PC-3 (cell line): ENCODE measurements around the gene ARID5B. TPM values are rescaled to one million over a fixed set of nuclear protein-coding genes. Genes with fewer than 3 reads are reported as not detected.

Experiments
- ATAC-seq: fragments of 200-7000 bp; cut with Tn5 transposase; 2 replicates; pipeline ENCODE4 v1.9.1; 2020; ENCODE audit warnings: mild to moderate bottlenecking, moderate library complexity
- BruUV-seq: library from RNA; stranded (reverse); fragments of 400-500 nt; replicated peaks from 2 replicates; lab custom pipeline; 2021; lab: Mats Ljungman, UMichigan
- CTCF ChIA-PET: fragments of 300-600 bp; sonication (Branson Sonifier 250); formaldehyde crosslinking; loops from one replicate; lab custom pipeline; 2022; ENCODE audit warnings: antibody characterized with exemption; lab: Charles Lee
- POLR2A ChIA-PET: fragments of 300-600 bp; sonication (Branson Sonifier 250); formaldehyde crosslinking; loops from one replicate; lab custom pipeline; 2022; ENCODE audit warnings: antibody characterized with exemption; ENCODE audit not compliant: unreplicated experiment; lab: Charles Lee
- DNase-seq: peaks from one replicate; pipeline ENCODE4 v3.0.0-alpha.2; 2015
- H2AFZ ChIP-seq: fragments of 300-600 bp; sonication (generic); 2 replicates; pipeline ENCODE4 v1.6.0; 2016; ENCODE audit warnings: antibody characterized with exemption, low read length
- H3F3A ChIP-seq: fragments of 300-600 bp; sonication (generic); one replicate; pipeline ENCODE4 v1.6.0; 2017; ENCODE audit warnings: antibody characterized with exemption, low read length, control low read depth, mild to moderate bottlenecking; ENCODE audit not compliant: unreplicated experiment
- H3K27ac ChIP-seq: fragments of 300-600 bp; sonication (generic); 2 replicates; pipeline ENCODE4 v1.5.1; 2016; ENCODE audit warnings: mild to moderate bottlenecking, low read length
- H3K27me3 ChIP-seq: fragments of 300-600 bp; sonication (generic); 2 replicates; pipeline ENCODE4 v1.6.1; 2016; ENCODE audit warnings: low read length, mixed read lengths
- H3K36me3 ChIP-seq: fragments of 300-600 bp; sonication (generic); 2 replicates; pipeline ENCODE4 v1.6.1; 2016; ENCODE audit warnings: low read depth, mixed run types, low read length, mixed read lengths
- H3K4me1 ChIP-seq: fragments of 300-600 bp; sonication (generic); 2 replicates; pipeline ENCODE4 v1.5.1; 2016; ENCODE audit warnings: low read length; ENCODE audit not compliant: insufficient read depth
- H3K4me2 ChIP-seq: fragments of 300-600 bp; sonication (generic); 2 replicates; pipeline ENCODE4 v1.6.0; 2016; ENCODE audit warnings: low read length
- H3K4me3 ChIP-seq: fragments of 300-600 bp; sonication (generic); 2 replicates; pipeline ENCODE4 v1.5.1; 2016; ENCODE audit warnings: mild to moderate bottlenecking, low read length, mixed read lengths
- H3K79me2 ChIP-seq: fragments of 300-600 bp; sonication (generic); 2 replicates; pipeline ENCODE4 v1.6.1; 2017; ENCODE audit warnings: low read length, mixed read lengths
- H3K9ac ChIP-seq: fragments of 300-600 bp; sonication (generic); 2 replicates; pipeline ENCODE4 v1.6.0; 2016; ENCODE audit warnings: mild to moderate bottlenecking, low read length
- H3K9me2 ChIP-seq: fragments of 300-600 bp; sonication (generic); replicated peaks from 2 replicates; pipeline ENCODE4 v1.6.1; 2016; ENCODE audit warnings: mixed run types, low read length, mixed read lengths
- H3K9me3 ChIP-seq: fragments of 300-600 bp; sonication (generic); 2 replicates; pipeline ENCODE4 v1.6.1; 2016; ENCODE audit warnings: low read length, mixed read lengths
- H4K20me1 ChIP-seq: fragments of 300-600 bp; sonication (generic); 2 replicates; pipeline ENCODE4 v1.6.1; 2016; ENCODE audit warnings: low read length, mixed read lengths
- CTCF ChIP-seq: fragments of 300-600 bp; sonication (generic); conservative IDR thresholded peaks from 2 replicates; pipeline ENCODE4 v1.5.1; 2017; ENCODE audit warnings: antibody characterized with exemption, low read depth, mild to moderate bottlenecking, low read length
- EZH2 ChIP-seq: fragments of 300-600 bp; sonication (generic); IDR thresholded peaks from one replicate; pipeline ENCODE4 v1.6.1; 2017; ENCODE audit warnings: antibody characterized with exemption, mild to moderate bottlenecking, low read length; ENCODE audit not compliant: unreplicated experiment
- EZH2phosphoT487 ChIP-seq: fragments of 300-600 bp; sonication (generic); IDR thresholded peaks from 2 replicates; pipeline ENCODE4 v1.6.1; 2018; ENCODE audit warnings: mild to moderate bottlenecking, antibody characterized with exemption, low read length, borderline replicate concordance
- intact Hi-C: fragments of 100-400 bp; cut with micrococcal nuclease; formaldehyde crosslinking; loops from 2 replicates; pipeline ENCODE4 v1.9.0; 2023
- total RNA-seq: library from RNA; depleted of rRNA; stranded (reverse); fragments of >200 nt; gene quantifications from 2 replicates; pipeline ENCODE4 v1.2.3, GENCODE V29; 2014

The ARID5B gene
- total RNA-seq, 1 experiment from 2014 or later = 26.4 TPM

- Histone ChIP-seq H2AFZ (no peak overlapping the region), H3K79me2 (no peaks in the 10 kb centered on the region), H4K20me1 (no peaks in the 10 kb centered on the region), H3K4me2 (no peak overlapping the region), H3K36me3 (no peaks in the 10 kb centered on the region), H3K4me3 (no peak overlapping the region), H3K27ac (no peak overlapping the region), H3K9ac (no peak overlapping the region), H3K9me2 (no peaks in the 10 kb centered on the region), H3K27me3 (no peaks in the 10 kb centered on the region), H3F3A (no peaks in the 10 kb centered on the region), H3K4me1 (no peaks in the 10 kb centered on the region), H3K9me3 (no peaks in the 10 kb centered on the region)
- TF ChIP-seq EZH2 (no peak), EZH2phosphoT487 (no peak), CTCF (no peak)
- intact Hi-C loops = no loop called here
- BruUV-seq = no TSS peak
- ATAC-seq (no peak), DNase-seq (no peak)
- POLR2A ChIA-PET = interaction anchor here (0.6 kb wide), 1 partner anchor 11 kb away, joined by 3 read pairs; no protein-coding TSS in a partner anchor
- CTCF ChIA-PET = no interaction called here
Observed at GRCh38 chr10:61953183-61953582, 51.7 kb downstream of the ARID5B start.

- H3K79me2 ChIP-seq = no peaks in the 10 kb centered on the region
- ChIA-PET POLR2A (no interaction called here), CTCF (no interaction called here)
- H3K9me2 ChIP-seq = no peaks in the 10 kb centered on the region
- H2AFZ ChIP-seq = no peak overlapping the region
- intact Hi-C loops = no loop called here
- DNase-seq (no peak), ATAC-seq (no peak)
- no peak overlapping the region for H3K27ac ChIP-seq
- H3K27me3 ChIP-seq = no peaks in the 10 kb centered on the region
- H3K36me3 ChIP-seq = no peaks in the 10 kb centered on the region
- no peak overlapping the region for H3K4me3 ChIP-seq
- no peaks in the 10 kb centered on the region for H3K9me3 ChIP-seq
- H3K4me1 ChIP-seq = no peaks in the 10 kb centered on the region
- H3K4me2 ChIP-seq = no peak overlapping the region
- no peak overlapping the region for H3K9ac ChIP-seq
- no peaks in the 10 kb centered on the region for H4K20me1 ChIP-seq
- TF ChIP-seq CTCF (no peak), EZH2 (no peak), EZH2phosphoT487 (no peak)
- no TSS peak for BruUV-seq
- no peaks in the 10 kb centered on the region for H3F3A ChIP-seq
Observed at GRCh38 chr10:61957806-61958205, 56.3 kb downstream of the ARID5B start.

GRCh38 chr10:61958311-61958710 is 56.8 kb downstream of the ARID5B start:
- Histone ChIP-seq H2AFZ (no peak overlapping the region), H3K4me2 (no peak overlapping the region), H3K79me2 (no peaks in the 10 kb centered on the region), H4K20me1 (no peaks in the 10 kb centered on the region), H3K4me1 (no peaks in the 10 kb centered on the region), H3K9me3 (no peaks in the 10 kb centered on the region), H3K4me3 (no peak overlapping the region), H3K27ac (no peak overlapping the region), H3K27me3 (no peaks in the 10 kb centered on the region), H3K9me2 (no peaks in the 10 kb centered on the region), H3K9ac (no peak overlapping the region), H3F3A (no peaks in the 10 kb centered on the region), H3K36me3 (no peaks in the 10 kb centered on the region)
- ATAC-seq (no peak), DNase-seq (no peak)
- ChIA-PET CTCF (no interaction called here), POLR2A (no interaction called here)
- intact Hi-C loops = no loop called here
- BruUV-seq = no TSS peak
- no peak for TF ChIP-seq EZH2phosphoT487
- no peak for TF ChIP-seq EZH2
- no peak for TF ChIP-seq CTCF
